Endodermal cell (in vitro differentiated cells): ENCODE data around the gene LBHD1. TPM values are rescaled to one million over a fixed set of nuclear protein-coding genes. Genes with fewer than 3 reads are reported as not detected.
"Not testable (repeated sequence)": the region's sequence is repeated elsewhere in the genome, so short reads cannot be mapped to it uniquely, and the experiment has no call there.

Experiments
- DNase-seq: peaks from one replicate; pipeline ENCODE4 v3.0.0-alpha.2; 2017
- H3K27ac ChIP-seq: 2 replicates; pipeline ENCODE4 v1.5.1; 2013; ENCODE audit warnings: mild to moderate bottlenecking, low read depth, low read length, moderate library complexity
- H3K27me3 ChIP-seq: 2 replicates; pipeline ENCODE4 v1.6.1; 2013; ENCODE audit warnings: mild to moderate bottlenecking, low read length, moderate library complexity; ENCODE audit not compliant: insufficient read depth, control insufficient read depth, poor library complexity, severe bottlenecking
- H3K36me3 ChIP-seq: 2 replicates; pipeline ENCODE4 v1.7.0; 2013; ENCODE audit warnings: mild to moderate bottlenecking, low read length, moderate library complexity; ENCODE audit not compliant: control insufficient read depth, insufficient read depth
- H3K4me1 ChIP-seq: one replicate; pipeline ENCODE4 v1.7.0; 2013; ENCODE audit warnings: low read length; ENCODE audit not compliant: control insufficient read depth, insufficient read depth
- H3K4me3 ChIP-seq: 2 replicates; pipeline ENCODE4 v1.5.1; 2013; ENCODE audit warnings: mild to moderate bottlenecking, low read length, moderate library complexity
- H3K9ac ChIP-seq: 2 replicates; pipeline ENCODE4 v1.6.1; 2013; ENCODE audit warnings: mild to moderate bottlenecking, low read length, moderate library complexity; ENCODE audit not compliant: poor library complexity, severe bottlenecking; ENCODE audit errors: extremely low read depth
- H3K9me3 ChIP-seq: 2 replicates; pipeline ENCODE4 v1.6.1; 2013; ENCODE audit warnings: mild to moderate bottlenecking, low read length, moderate library complexity; ENCODE audit not compliant: control insufficient read depth
- H3K27ac Mint-ChIP-seq: 2 replicates; pipeline ENCODE4 v1.8.0; 2020; ENCODE audit warnings: mixed read lengths
- H3K27me3 Mint-ChIP-seq: 2 replicates; pipeline ENCODE4 v1.8.0; 2021; ENCODE audit warnings: mild to moderate bottlenecking, mixed read lengths; ENCODE audit not compliant: insufficient read depth
- H3K36me3 Mint-ChIP-seq: 2 replicates; pipeline ENCODE4 v1.8.0; 2020; ENCODE audit warnings: low read depth, mixed read lengths
- H3K4me1 Mint-ChIP-seq: 2 replicates; pipeline ENCODE4 v1.8.0; 2020; ENCODE audit warnings: mixed read lengths
- H3K4me3 Mint-ChIP-seq: 2 replicates; pipeline ENCODE4 v1.8.0; 2020; ENCODE audit warnings: mild to moderate bottlenecking, moderate library complexity, mixed read lengths
- H3K9me3 Mint-ChIP-seq: 2 replicates; pipeline ENCODE4 v1.8.0; 2020; ENCODE audit warnings: mild to moderate bottlenecking, mixed read lengths
- WGBS, 2 experiments: methylation state at CpG; one replicate each; pipeline versions ENCODE4 v1.1.5 to v1.1.7; 2013; ENCODE audit warnings: missing lambda C conversion rate in 2 of 2, mixed read lengths in 1 of 2; ENCODE audit not compliant: insufficient coverage in 1 of 2, insufficient read length in 1 of 2; 5-methylcytosine and 5-hydroxymethylcytosine counted together
- total RNA-seq, 2 donors: library from RNA; stranded (reverse); fragmentation: NEBNext Ultra II Directional in 1 of 2; extraction: Animal tissue kit (Norgen Biotek cat#: 25700) in 1 of 2; gene quantifications; 2 replicates in 1 of 2; 3 replicates in 1 of 2; pipeline ENCODE4 v1.2.1, GENCODE V29; 2021
- TF ChIP-seq, protein P1 (sequence below): fragments of 200-600 bp; sonication (generic); conservative IDR thresholded peaks from 2 replicates; pipeline ENCODE4 v1.5.0; 2021; ENCODE audit warnings: antibody characterized with exemption, mild to moderate bottlenecking

LBHD1 gene
- total RNA-seq, 2 donors from 2014 or later, result 7.5 to 14.1 TPM

DNA sequence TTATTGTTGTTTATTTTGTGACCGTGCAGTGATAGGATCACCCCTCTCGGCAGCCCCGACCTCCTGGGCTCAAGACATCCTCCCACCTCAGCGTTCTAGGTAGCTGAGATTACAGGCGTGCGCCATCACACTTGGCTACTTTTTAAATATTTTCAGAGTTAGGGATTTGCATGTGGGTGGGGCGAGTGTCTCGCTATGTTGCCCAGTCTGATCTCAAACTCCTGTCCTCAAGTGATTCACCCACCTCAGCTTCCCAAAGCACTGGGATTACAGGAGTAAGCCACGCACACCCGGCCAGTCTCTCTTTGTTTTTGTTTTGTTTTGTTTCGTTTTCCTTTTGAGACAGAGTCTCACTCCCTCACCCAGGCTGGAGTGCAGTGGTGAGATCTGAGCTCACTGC, 17.8 kb downstream of the LBHD1 start:
- Mint-ChIP-seq H3K4me3 (no peak overlapping the region), H3K27me3 (no peaks in the 10 kb centered on the region), H3K36me3 (peaks cover 14% of the 10 kb centered on the region), H3K4me1 (peaks cover 5% of the 10 kb centered on the region), H3K9me3 (no peaks in the 10 kb centered on the region), H3K27ac (no peak overlapping the region)
- 94 to 95% methylated on average over 6 to 11 of the region's 11 CpGs for WGBS, 2 experiments
- Histone ChIP-seq H3K27ac (no peak overlapping the region), H3K36me3 (peaks cover 6% of the 10 kb centered on the region), H3K4me1 (no peaks in the 10 kb centered on the region), H3K9ac (no peak overlapping the region), H3K9me3 (no peaks in the 10 kb centered on the region), H3K27me3 (no peaks in the 10 kb centered on the region), H3K4me3 (no peak overlapping the region)
- DNase-seq, result no peak
- TF ChIP-seq, protein P1, sequence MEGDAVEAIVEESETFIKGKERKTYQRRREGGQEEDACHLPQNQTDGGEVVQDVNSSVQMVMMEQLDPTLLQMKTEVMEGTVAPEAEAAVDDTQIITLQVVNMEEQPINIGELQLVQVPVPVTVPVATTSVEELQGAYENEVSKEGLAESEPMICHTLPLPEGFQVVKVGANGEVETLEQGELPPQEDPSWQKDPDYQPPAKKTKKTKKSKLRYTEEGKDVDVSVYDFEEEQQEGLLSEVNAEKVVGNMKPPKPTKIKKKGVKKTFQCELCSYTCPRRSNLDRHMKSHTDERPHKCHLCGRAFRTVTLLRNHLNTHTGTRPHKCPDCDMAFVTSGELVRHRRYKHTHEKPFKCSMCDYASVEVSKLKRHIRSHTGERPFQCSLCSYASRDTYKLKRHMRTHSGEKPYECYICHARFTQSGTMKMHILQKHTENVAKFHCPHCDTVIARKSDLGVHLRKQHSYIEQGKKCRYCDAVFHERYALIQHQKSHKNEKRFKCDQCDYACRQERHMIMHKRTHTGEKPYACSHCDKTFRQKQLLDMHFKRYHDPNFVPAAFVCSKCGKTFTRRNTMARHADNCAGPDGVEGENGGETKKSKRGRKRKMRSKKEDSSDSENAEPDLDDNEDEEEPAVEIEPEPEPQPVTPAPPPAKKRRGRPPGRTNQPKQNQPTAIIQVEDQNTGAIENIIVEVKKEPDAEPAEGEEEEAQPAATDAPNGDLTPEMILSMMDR, result no peak

DNA sequence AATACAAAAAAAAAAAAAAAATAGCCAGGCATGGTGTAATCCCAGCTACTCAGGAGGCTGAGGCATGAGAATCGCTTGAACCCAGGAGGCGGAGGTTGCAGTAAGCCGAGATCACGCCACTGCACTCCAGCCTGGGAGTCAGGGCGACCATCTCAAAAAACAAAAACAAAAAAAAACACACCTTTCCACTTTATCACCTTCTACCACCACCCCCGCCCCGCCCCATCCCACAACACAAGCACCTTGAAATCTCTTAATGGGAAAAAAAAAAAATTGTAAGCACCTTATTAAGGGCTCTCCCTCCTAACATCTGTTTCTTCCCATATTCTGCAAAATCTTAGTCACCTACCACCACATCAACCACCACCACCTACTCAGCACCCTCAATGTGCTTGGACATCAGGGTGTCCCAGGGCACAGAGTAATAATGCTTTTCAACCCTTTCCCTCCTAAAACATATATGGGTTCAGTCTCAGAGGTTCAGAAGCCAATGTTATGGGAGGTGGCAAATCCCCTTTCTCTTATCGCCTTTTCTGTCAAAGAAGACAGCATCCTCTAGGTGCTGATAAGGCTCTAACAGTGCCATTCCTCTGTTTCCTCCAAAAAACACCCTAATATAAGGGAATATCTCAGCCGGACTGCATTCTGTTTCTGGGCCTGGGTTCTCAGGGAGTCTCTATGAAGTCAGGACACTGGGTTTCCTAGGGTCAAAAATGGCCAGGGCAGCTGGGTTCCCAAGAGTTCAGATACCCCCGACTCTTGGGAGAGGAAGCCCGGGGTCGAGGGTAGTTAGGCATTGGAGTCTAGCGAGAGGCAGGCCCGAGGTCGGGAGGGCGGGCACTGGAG, 19.7 kb downstream of the LBHD1 start:
- Histone ChIP-seq H3K27me3 (no peaks in the 10 kb centered on the region), H3K27ac (peak overlapping the region; percentile 72), H3K36me3 (peaks cover 17% of the 10 kb centered on the region), H3K9me3 (no peaks in the 10 kb centered on the region), H3K9ac (peak overlapping the region; percentile 81), H3K4me3 (peak overlapping the region; percentile 99), H3K4me1 (no peaks in the 10 kb centered on the region)
- WGBS, 2 experiments, result 38 to 56% methylated on average over 6 to 16 of the region's 16 CpGs
- TF ChIP-seq, protein P1, result no peak
- Mint-ChIP-seq H3K4me1 (peaks cover 5% of the 10 kb centered on the region), H3K27ac (peak overlapping the region; percentile 91), H3K27me3 (no peaks in the 10 kb centered on the region), H3K4me3 (peak overlapping the region; percentile 90), H3K36me3 (peaks cover 11% of the 10 kb centered on the region), H3K9me3 (no peaks in the 10 kb centered on the region)
- DNase-seq, result no peak

DNA sequence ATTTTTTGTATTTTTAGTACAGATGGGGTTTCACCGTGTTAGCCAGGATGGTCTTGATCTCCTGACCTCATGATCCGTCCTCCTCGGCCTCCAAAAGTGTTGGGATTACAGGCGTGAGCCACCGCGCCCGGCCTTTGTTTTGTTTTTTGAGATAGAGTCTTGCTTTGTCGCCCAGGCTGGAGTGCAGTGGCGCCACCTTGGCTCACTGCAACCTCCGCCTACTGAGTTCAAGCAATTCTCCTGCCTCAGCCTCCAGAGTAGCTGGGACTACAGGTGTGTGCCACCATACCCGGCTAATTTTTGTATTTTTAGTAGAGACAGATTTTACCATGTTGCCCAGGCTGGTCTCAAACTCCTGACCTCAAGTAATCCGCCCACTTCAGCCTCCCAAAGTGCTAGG, 21.8 kb downstream of the LBHD1 start:
- not testable (repeated sequence) for H3K27ac Mint-ChIP-seq, DNase-seq, H3K27me3 Mint-ChIP-seq, H3K27me3 ChIP-seq, H3K9ac ChIP-seq, H3K4me3 Mint-ChIP-seq, H3K4me1 Mint-ChIP-seq, H3K9me3 ChIP-seq, H3K9me3 Mint-ChIP-seq, H3K27ac ChIP-seq, H3K4me3 ChIP-seq, H3K4me1 ChIP-seq
- peaks cover 15% of the 10 kb centered on the region for H3K36me3 Mint-ChIP-seq
- peaks cover 19% of the 10 kb centered on the region for H3K36me3 ChIP-seq
- 93 to 95% methylated on average over 9 to 12 of the region's 12 CpGs for WGBS, 2 experiments
- TF ChIP-seq, protein P1, result peak; percentile 15
